Measurements from ENCODE around the gene CHST11. TPM values are rescaled to one million over a fixed set of nuclear protein-coding genes. Genes with fewer than 3 reads are reported as not detected.

Gene CHST11
- total RNA-seq, 1 donor from 2014 or later: 44.9 TPM

DNA sequence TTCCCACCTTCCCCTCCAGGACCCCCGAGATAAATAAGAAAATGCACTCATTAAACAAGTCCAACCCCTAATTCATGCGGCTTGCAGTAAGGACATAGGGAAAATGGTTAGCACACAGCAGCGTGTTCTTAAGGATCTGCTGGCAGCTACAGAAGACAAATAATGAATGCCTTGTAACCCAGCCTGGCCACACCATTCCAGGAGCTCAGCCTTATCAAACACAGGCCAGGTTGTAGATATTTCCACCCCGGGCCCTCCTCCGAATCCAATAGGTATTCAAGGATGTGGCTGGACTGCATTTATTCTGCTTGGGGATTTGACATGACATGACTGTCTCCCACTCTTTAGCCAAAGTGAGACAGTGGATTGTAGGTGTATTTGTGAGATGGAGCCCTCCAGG lies 256.2 kb downstream of the CHST11 start:
- DNase-seq: no peak
- no peak overlapping the region for H3K27ac Mint-ChIP-seq
- H3K36me3 Mint-ChIP-seq (ENCODE audit: low read depth): no peaks in the 10 kb centered on the region
- H3K27me3 Mint-ChIP-seq: no peaks in the 10 kb centered on the region
- H3K4me3 Mint-ChIP-seq: no peak overlapping the region
- H3K4me1 Mint-ChIP-seq: peaks cover 42% of the 10 kb centered on the region
- no peaks in the 10 kb centered on the region for H3K9me3 Mint-ChIP-seq
- intact Hi-C loops (cut with micrococcal nuclease): no loop called here

DNA sequence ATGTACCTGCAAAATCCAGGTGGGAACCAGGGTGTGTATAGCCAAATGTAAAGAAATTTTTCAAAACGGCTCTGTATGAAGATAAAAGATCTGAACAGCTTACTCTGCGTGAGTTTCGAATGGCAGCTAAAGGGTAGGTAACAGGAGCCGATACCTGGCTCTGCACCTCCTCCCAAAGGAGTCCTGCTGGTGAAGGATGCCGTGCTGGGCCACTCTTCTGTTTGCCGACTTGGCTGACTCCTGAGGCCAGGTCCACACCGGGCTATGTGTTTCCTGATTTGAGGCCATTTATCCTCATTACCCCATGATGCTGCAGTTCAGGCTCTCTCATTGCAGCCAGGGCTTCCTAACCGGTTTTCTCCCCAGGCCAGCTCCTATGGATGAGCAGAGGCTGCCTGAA lies 256.7 kb downstream of the CHST11 start:
- Mint-ChIP-seq H3K27ac (no peak overlapping the region), H3K36me3 (ENCODE audit: low read depth) (no peaks in the 10 kb centered on the region)

DNA sequence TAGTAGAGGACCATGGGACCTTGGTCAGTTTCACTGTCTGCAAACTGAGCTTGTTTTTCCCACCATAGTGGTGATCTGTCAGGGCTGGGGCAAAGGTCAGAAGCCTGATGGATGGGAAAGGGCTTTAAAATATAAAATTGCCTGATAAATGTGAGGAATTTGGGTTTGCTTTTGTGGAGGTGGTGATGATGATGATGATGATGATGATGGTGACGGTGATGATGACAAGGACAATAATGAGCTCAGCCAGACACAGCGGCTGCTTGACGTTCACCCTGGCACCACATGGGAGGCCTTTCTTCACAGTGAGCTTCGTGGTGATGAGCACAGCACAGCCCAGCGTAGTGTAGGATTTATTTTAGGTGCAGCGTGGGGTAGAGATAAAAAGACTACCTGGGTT lies 257.6 kb downstream of the CHST11 start:
- Mint-ChIP-seq H3K9me3 (no peaks in the 10 kb centered on the region), H3K27me3 (no peaks in the 10 kb centered on the region), H3K4me3 (no peak overlapping the region), H3K4me1 (peaks cover 38% of the 10 kb centered on the region), H3K36me3 (ENCODE audit: low read depth) (no peaks in the 10 kb centered on the region), H3K27ac (peak overlapping the region; percentile 19)
- no peak for DNase-seq
- intact Hi-C loops (cut with micrococcal nuclease): no loop called here

More for the DNA sequence above, 256.7 kb downstream of the CHST11 start:
- no peaks in the 10 kb centered on the region for H3K27me3 Mint-ChIP-seq
- DNase-seq: no peak
- no peak overlapping the region for H3K4me3 Mint-ChIP-seq
- H3K4me1 Mint-ChIP-seq: peaks cover 40% of the 10 kb centered on the region
- intact Hi-C loops (cut with micrococcal nuclease): no loop called here
- no peaks in the 10 kb centered on the region for H3K9me3 Mint-ChIP-seq

DNA sequence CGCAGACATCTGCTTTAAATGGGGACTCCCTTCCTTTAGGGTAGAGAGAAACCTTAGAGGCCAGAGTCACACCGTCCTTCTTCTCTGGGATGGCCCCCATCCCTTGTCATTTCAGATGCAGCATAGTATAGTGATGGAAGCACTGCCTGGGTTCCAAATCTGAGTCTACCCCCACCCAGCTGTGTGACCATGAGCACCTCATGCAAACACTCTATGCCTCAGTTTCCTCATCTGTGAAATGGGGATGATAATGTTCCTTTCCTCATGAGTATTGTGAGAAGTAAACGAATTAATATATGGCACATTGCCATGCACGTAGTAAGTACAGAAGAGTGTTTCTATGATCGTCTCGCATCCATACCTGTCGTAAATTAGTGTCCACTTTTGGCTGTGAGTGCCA lies 259.4 kb downstream of the CHST11 start:
- intact Hi-C loops (cut with micrococcal nuclease): no loop called here
- no peaks in the 10 kb centered on the region for H3K27me3 Mint-ChIP-seq
- H3K4me1 Mint-ChIP-seq: peaks cover 44% of the 10 kb centered on the region
- H3K36me3 Mint-ChIP-seq (ENCODE audit: low read depth): no peaks in the 10 kb centered on the region
- H3K4me3 Mint-ChIP-seq: no peak overlapping the region
- no peaks in the 10 kb centered on the region for H3K9me3 Mint-ChIP-seq
- no peak overlapping the region for H3K27ac Mint-ChIP-seq
- DNase-seq: no peak

DNA sequence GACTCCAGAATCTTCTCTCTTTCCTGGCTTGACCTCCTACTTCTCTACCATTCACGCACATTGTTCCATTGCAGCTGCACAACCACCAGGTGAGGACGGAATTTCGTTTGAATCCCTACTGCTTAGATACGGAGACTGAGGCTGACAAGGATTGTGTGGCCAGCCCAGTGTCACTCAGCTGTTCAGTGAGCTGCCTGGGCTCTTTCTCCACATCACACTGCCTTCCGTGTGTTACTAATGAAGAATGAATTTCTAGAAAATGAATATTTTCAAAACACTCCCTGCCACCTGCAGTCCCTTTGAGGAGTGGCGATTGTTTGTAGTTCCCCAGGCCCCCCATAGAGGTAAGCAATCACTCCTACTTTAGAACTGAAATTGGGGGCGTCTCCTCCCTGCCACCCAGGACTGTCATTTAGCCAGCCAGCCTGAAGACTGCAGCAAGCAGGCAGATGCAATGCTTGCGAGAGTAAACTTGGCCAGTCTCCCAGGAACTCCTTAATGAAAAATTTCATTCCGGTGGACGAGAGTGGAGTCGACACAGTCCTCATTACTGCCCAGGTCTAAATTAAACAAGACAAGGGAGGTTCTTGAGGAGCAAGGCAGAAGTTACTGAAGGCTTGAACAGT lies 261.7 kb downstream of the CHST11 start:
- H3K27ac Mint-ChIP-seq: no peak overlapping the region
- DNase-seq: no peak
- H3K27me3 Mint-ChIP-seq: no peaks in the 10 kb centered on the region
- no peaks in the 10 kb centered on the region for H3K36me3 Mint-ChIP-seq (ENCODE audit: low read depth)
- H3K4me1 Mint-ChIP-seq: peaks cover 55% of the 10 kb centered on the region
- H3K4me3 Mint-ChIP-seq: no peak overlapping the region
- intact Hi-C loops (cut with micrococcal nuclease): no loop called here
- no peaks in the 10 kb centered on the region for H3K9me3 Mint-ChIP-seq

DNA sequence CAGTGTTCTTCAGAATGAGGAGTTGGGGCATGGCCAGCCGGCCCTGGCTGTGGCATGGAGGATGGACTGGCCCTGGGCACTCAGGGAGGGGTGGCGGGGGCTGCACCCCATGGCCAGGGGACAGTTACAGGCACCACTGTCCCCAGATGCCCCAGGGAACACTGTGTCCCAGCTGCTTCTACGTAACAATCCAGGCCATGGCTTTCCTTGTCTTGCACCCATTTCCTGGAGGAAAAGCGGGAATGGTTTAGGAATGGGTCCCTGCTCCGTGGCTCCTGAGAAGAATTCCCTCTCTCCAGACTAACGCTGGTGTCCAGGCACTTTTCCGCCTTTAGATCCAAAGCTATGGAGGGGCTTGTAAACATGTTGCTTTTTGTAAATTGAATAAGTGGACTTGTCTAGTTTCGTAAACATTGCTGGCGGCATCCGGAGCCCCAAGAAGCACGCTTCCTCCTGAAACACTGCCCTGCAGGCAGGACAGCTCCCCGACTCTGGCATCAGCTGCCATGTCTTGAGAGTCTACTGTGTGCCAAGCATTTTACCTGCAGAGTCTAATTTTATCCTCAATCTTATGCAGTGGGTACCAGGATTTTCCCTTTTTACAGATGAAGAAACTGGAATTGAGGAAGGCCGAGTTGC lies 263.1 kb downstream of the CHST11 start:
- peaks cover 2% of the 10 kb centered on the region for H3K36me3 Mint-ChIP-seq (ENCODE audit: low read depth)
- H3K27ac Mint-ChIP-seq: peak overlapping the region; percentile 89
- H3K9me3 Mint-ChIP-seq: no peaks in the 10 kb centered on the region
- H3K4me1 Mint-ChIP-seq: peaks cover 56% of the 10 kb centered on the region
- no peak for DNase-seq
- H3K4me3 Mint-ChIP-seq: peak overlapping the region; percentile 76
- no peaks in the 10 kb centered on the region for H3K27me3 Mint-ChIP-seq
- intact Hi-C loops (cut with micrococcal nuclease): loop anchor here (1.0 to 5.0 kb wide), 3 partner anchors 25 to 332 kb away; no protein-coding TSS in a partner anchor

DNA sequence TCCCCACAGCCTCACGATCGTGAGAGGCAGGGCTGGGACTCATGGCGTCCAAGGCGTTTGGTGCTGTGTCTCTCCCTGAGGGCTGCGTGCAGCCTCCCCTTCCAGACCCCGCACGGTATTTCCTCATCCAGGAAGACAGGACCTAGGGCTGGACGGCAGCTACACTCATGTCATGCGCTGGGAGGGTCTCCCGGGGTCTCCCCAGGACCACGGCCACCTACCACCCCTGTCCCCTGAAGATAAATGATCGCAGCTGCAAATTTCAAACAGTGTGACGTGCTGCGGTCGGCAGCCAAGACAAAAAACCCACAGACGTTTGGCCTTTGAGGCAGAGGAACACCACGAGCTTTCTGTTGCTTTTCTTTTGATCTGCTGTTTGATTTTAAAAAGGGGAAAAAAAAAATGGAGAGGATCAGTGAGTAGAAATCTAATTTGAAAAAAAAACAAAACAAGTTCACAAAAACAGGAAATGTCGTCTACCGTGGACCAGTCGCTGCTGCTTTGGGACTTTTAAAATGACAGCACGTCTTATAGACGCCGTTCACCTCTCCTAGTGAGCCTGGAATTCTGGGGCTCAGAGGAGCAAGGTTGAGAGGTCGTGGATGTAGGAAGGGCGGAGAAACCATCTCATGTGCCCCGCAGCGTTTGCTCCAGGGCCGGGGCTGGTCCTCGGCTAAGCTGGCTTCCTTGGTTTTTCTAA lies 263.7 kb downstream of the CHST11 start:
- peaks cover 5% of the 10 kb centered on the region for H3K36me3 Mint-ChIP-seq (ENCODE audit: low read depth)
- H3K27me3 Mint-ChIP-seq: no peaks in the 10 kb centered on the region
- H3K27ac Mint-ChIP-seq: peak overlapping the region; percentile 89
- peak overlapping the region; percentile 76 for H3K4me3 Mint-ChIP-seq
- intact Hi-C loops (cut with micrococcal nuclease): loop anchor here (1.0 to 5.0 kb wide), 3 partner anchors 25 to 332 kb away; no protein-coding TSS in a partner anchor
- H3K4me1 Mint-ChIP-seq: peaks cover 60% of the 10 kb centered on the region
- no peaks in the 10 kb centered on the region for H3K9me3 Mint-ChIP-seq
- peak; percentile 93 for DNase-seq

DNA sequence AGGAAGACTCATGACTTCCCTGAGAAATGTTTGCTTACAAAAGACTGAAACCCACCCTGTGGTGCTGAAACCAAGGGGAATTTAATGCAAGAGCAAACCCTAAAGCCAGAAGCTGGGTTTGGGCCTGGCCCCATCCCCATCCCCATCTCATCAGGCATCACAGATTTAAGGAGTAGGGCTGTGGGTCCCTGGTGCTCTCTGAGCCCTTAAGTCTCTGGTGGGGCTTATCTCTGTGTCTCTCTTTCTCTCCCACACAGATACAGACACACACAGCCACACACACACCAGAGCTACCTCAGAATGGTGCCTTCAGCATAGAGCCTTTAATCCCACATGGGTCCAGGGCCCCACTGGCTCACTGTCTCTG lies 264.3 kb downstream of the CHST11 start:
- H3K4me3 Mint-ChIP-seq: peak overlapping the region; percentile 76
- no peaks in the 10 kb centered on the region for H3K9me3 Mint-ChIP-seq
- H3K27ac Mint-ChIP-seq: peak overlapping the region; percentile 89
- no peak for DNase-seq
- H3K27me3 Mint-ChIP-seq: no peaks in the 10 kb centered on the region
- peaks cover 5% of the 10 kb centered on the region for H3K36me3 Mint-ChIP-seq (ENCODE audit: low read depth)
- peaks cover 61% of the 10 kb centered on the region for H3K4me1 Mint-ChIP-seq
- intact Hi-C loops (cut with micrococcal nuclease): loop anchor here (5.0 kb wide), 1 partner anchor 331 kb away; no protein-coding TSS in a partner anchor

DNA sequence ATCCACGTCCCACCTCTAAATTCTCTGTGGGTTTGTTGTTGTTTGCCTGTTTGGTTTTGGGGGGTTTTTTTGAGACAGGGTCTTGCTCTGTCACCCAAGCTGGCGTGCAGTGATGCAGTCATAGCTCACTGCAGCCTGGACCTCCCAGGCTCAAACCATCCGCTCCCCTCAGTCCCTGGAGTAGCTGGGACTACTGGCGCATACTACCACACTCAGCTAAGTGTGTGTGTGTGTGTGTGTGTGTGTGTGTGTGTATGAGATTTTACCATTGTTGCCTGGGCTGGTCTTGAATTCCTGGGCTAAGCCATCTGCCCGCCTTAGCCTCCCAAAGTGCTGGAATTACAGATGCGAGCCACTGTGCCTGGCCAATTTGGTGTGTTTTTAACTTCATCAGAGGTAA lies 265.2 kb downstream of the CHST11 start:
- Mint-ChIP-seq H3K4me3 (peak overlapping the region; percentile 76), H3K27ac (peak overlapping the region; percentile 89), H3K27me3 (no peaks in the 10 kb centered on the region)

DNA sequence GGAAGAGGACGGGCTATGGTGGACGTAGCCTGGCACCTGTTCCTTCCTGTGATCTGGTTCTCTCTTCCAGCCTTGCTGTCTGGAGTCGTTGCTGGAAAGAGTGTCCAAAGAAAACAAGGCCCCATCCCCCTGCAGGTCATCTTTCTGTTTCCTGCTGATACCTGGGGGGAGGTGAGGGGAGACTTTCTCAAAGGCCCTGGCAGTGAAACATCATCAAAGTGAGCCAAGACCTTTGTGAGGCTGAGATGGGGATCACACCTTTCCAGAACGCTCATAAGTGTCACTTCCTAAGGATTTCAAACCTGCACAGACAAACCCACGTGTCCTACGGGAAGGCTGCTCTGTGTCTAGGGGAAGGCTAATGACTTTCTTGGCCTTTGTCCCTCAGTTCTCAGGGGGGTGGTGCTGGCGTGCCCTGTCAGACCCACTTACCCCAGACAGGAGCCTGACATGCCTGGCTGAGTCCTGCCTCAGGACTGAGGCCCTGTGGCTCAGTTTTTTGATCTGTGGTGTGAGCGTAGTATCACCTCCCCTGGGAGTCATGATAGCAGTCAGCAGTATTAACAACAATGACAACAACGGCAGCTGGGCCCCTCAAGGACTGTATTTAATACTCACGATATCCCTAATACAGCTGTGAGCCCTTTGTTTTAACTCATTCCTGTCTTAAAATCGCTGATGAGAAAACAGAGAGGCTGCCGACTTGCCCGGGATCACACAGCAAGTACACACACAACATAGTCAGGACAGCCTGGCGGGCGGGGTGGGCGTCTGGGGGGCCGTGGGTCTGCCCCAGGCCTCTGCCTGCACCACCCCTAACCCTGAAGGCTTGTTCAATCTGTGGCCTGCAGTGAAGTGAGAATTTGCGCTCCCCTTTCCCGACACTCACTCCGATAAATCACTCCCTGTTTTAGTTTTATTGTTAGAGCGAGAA lies 266.1 kb downstream of the CHST11 start:
- H3K4me1 Mint-ChIP-seq: peaks cover 61% of the 10 kb centered on the region
- peak overlapping the region; percentile 12 for H3K4me3 Mint-ChIP-seq
- no peak for DNase-seq
- no peaks in the 10 kb centered on the region for H3K9me3 Mint-ChIP-seq
- intact Hi-C loops (cut with micrococcal nuclease): loop anchor here (5.0 kb wide), 1 partner anchor 329 kb away; no protein-coding TSS in a partner anchor
- H3K27me3 Mint-ChIP-seq: no peaks in the 10 kb centered on the region
- H3K27ac Mint-ChIP-seq: peak overlapping the region; percentile 80
- peaks cover 7% of the 10 kb centered on the region for H3K36me3 Mint-ChIP-seq (ENCODE audit: low read depth)

More for the DNA sequence above, 265.2 kb downstream of the CHST11 start:
- intact Hi-C loops (cut with micrococcal nuclease): loop anchor here (5.0 kb wide), 1 partner anchor 330 kb away; no protein-coding TSS in a partner anchor
- DNase-seq: no peak
- Mint-ChIP-seq H3K4me1 (peaks cover 61% of the 10 kb centered on the region), H3K36me3 (ENCODE audit: low read depth) (peaks cover 5% of the 10 kb centered on the region), H3K9me3 (no peaks in the 10 kb centered on the region)

DNA sequence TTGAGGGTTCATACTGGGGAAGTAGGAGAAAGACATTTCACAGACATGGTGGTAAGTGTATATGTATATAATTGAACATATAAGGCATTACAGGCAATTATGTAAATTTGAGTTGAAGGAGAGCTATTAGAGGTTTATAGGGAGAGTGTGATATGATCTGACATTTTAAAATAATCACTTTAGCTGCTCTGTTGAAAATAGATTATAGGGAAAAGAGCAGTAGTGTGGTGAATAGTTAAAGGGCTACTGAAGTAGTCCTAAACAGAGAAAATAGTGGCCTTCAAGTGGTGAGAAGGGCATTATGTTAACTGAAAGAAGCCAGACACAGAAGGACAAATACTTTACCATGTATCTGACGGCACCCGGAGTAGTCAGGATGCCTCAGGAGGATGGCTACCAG lies 267.1 kb downstream of the CHST11 start:
- no peak for DNase-seq
- H3K27ac Mint-ChIP-seq: no peak overlapping the region
- no peaks in the 10 kb centered on the region for H3K27me3 Mint-ChIP-seq
- peaks cover 65% of the 10 kb centered on the region for H3K4me1 Mint-ChIP-seq
- H3K36me3 Mint-ChIP-seq (ENCODE audit: low read depth): peaks cover 11% of the 10 kb centered on the region
- no peaks in the 10 kb centered on the region for H3K9me3 Mint-ChIP-seq
- intact Hi-C loops (cut with micrococcal nuclease): loop anchor here (5.0 kb wide), 1 partner anchor 328 kb away; no protein-coding TSS in a partner anchor
- no peak overlapping the region for H3K4me3 Mint-ChIP-seq

DNA sequence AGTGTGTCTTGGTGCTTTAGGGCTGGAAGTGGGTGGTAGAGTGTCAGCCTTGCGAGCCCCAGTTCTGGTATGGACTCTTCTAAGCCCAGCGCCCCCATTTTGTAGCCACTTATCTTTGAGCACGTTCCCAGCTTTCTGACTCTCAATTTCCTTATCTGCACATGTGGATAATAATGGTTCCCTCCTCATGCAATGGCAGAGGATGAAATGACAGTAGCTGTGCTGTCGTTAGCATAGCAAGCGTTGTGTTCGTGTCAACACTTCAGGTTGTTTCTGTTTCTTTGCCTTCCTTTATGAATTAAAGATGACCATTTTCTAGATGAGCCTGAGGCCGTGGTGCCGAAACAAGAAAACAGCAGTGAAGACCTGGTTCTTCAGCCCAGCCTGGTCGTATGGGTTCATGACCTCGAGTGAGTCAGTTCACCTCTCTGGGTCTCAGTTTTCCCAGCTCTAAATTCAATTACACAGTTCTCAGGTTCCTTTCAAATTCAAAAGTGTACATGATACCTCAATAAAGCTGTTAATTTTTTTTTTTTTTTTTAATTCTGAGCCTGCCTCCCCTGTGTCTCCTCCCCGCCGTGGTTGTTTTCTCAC lies 268.3 kb downstream of the CHST11 start:
- peaks cover 16% of the 10 kb centered on the region for H3K36me3 Mint-ChIP-seq (ENCODE audit: low read depth)
- H3K4me3 Mint-ChIP-seq: no peak overlapping the region
- no peaks in the 10 kb centered on the region for H3K9me3 Mint-ChIP-seq
- intact Hi-C loops (cut with micrococcal nuclease): loop anchor here (5.0 kb wide), 1 partner anchor 327 kb away; no protein-coding TSS in a partner anchor
- H3K27ac Mint-ChIP-seq: no peak overlapping the region
- H3K27me3 Mint-ChIP-seq: no peaks in the 10 kb centered on the region
- no peak for DNase-seq
- H3K4me1 Mint-ChIP-seq: peaks cover 62% of the 10 kb centered on the region

DNA sequence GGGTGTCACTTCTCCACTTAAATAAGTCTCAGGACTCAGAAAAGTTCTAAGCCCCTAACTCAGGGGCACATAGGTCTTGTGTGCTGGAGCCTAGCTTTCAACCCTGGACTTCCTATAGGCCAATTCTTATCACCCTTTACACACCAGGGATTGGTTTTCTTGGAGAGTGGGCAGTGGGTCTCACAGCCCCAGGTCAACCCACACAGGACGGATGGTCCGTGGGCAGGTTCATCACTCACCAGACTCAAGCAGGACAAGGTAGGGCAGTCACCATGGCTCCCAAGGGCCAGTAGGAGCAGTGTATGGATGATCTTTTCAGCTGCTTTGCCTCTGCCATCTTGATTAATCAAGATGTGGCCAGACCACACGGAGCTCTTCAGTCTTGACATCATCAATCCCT lies 268.9 kb downstream of the CHST11 start:
- intact Hi-C loops (cut with micrococcal nuclease): no loop called here
- H3K27me3 Mint-ChIP-seq: no peaks in the 10 kb centered on the region
- no peaks in the 10 kb centered on the region for H3K9me3 Mint-ChIP-seq
- no peak overlapping the region for H3K27ac Mint-ChIP-seq
- no peak overlapping the region for H3K4me3 Mint-ChIP-seq
- DNase-seq: no peak
- H3K4me1 Mint-ChIP-seq: peaks cover 57% of the 10 kb centered on the region
- peaks cover 16% of the 10 kb centered on the region for H3K36me3 Mint-ChIP-seq (ENCODE audit: low read depth)
